LNCaP clone FGC (cell line): ENCODE data around the gene MEIS2.

ENCODE experiments used
- DNase-seq: peaks from one replicate; pipeline ENCODE4 v3.0.0-alpha.2; 2011; ENCODE audit warnings: low read depth
- H3K4me3 ChIP-seq: 2 replicates; pipeline ENCODE4 v1.5.1; 2011; ENCODE audit warnings: mild to moderate bottlenecking, low read depth, low read length, control low read depth
- TF ChIP-seq, protein P1 (sequence below): IDR thresholded peaks from 2 replicates; pipeline ENCODE4 v1.5.1; 2012; ENCODE audit warnings: mild to moderate bottlenecking; ENCODE audit not compliant: control insufficient read depth, insufficient read depth; ENCODE audit errors: extremely low read depth

MEIS2 gene

DNA sequence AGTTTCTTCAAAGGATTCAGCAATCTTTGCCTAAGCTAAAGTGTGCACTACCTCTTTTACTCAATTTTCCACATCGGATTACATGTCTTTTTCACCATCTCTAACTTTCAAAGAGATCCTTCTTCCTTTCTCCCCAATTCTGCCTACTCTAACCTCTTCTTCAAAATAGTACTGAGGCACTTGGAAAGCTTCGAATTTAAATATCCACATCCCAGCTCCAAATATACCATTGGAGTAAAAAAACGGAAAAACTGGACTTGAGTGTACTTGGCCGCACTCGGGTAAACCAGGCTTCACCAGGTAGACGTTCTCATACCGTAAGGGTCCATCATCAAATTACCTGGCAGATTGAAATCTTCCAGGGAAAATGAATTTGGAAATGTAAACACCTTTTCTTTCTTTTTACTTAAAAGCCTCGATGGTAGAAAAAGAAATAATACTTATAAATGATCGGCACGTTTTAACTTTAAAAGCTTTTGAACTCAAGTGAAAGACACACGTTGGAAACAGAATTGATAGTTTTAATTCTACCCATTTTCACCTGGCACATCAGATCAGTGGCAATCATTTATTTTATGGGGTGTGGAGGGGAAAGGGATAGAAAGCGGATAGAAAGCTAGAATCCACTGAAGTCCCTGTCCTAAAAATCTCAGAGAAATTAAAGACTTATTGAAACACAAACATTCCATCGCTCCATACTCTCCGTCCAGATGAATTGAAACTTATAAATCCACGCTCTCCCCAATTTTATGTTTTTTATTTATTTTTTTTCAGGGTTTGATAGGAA lies 8.2 kb upstream of the MEIS2 start:
- TF ChIP-seq, protein P1, sequence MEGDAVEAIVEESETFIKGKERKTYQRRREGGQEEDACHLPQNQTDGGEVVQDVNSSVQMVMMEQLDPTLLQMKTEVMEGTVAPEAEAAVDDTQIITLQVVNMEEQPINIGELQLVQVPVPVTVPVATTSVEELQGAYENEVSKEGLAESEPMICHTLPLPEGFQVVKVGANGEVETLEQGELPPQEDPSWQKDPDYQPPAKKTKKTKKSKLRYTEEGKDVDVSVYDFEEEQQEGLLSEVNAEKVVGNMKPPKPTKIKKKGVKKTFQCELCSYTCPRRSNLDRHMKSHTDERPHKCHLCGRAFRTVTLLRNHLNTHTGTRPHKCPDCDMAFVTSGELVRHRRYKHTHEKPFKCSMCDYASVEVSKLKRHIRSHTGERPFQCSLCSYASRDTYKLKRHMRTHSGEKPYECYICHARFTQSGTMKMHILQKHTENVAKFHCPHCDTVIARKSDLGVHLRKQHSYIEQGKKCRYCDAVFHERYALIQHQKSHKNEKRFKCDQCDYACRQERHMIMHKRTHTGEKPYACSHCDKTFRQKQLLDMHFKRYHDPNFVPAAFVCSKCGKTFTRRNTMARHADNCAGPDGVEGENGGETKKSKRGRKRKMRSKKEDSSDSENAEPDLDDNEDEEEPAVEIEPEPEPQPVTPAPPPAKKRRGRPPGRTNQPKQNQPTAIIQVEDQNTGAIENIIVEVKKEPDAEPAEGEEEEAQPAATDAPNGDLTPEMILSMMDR = no peak
- no peak overlapping the region for H3K4me3 ChIP-seq
- no peak for DNase-seq

DNA sequence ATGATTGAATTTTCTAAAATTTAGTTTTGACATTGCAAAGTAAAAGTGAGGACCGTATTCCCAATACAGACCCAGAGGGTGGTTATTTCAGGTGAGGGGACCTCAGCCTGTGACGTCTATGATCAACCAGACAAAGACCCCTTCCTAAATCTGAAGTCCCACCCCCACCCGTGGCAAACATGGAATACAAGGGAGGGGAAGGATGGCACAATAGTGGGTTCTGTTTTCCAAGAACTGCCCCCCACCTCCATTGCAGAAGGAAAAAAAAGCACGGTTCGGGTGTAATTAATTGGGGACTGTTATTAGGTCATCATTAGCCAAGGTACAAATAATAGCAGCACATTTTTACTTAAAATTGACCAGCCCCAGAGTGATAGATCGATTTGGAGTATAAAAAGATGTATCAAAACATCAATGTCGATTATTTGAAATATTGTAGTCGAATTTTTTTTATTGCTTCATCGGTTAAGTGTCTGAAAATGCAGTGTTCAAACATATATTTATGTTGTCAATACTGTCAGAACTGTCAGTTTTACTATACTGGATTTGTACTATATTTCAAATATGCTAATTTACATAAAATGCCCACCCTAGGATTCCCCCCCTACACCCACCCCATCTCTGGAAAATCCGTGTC lies 7.5 kb upstream of the MEIS2 start:
- no peak overlapping the region for H3K4me3 ChIP-seq
- DNase-seq = no peak
- TF ChIP-seq, protein P1 = no peak

DNA sequence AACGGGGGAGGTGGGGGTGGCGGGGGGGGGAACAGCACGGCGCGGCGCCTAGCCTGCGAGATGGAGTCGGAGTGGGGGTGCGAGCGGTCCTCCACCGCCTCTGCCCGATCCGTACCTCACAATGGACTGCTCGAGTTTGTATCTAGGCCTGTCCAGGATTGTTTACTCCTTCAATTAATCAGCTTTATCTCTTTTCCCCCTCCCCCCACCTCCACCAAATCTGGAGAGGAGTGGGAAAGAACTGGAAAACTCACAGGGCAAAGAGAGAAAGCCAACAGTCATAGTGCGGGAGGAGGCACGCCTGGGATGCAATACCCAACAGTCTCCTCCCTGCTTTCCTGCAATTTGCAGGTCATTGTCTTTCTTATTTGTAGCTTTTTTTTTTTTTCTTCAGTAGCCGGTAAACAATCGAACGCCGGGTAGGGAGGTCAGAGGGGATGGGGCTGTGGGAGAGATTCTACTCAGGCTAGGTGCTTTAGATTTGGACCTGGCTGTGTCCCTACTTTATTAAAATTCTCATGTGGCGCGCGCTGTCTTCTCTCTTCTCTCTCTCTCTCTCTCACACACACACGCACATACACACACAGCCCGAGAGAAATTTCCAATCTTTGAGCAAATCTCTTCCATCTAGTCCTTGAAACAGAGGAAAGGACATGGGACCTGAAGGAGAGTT lies 6.9 kb upstream of the MEIS2 start:
- no peak for DNase-seq
- no peak overlapping the region for H3K4me3 ChIP-seq
- TF ChIP-seq, protein P1 = no peak

DNA sequence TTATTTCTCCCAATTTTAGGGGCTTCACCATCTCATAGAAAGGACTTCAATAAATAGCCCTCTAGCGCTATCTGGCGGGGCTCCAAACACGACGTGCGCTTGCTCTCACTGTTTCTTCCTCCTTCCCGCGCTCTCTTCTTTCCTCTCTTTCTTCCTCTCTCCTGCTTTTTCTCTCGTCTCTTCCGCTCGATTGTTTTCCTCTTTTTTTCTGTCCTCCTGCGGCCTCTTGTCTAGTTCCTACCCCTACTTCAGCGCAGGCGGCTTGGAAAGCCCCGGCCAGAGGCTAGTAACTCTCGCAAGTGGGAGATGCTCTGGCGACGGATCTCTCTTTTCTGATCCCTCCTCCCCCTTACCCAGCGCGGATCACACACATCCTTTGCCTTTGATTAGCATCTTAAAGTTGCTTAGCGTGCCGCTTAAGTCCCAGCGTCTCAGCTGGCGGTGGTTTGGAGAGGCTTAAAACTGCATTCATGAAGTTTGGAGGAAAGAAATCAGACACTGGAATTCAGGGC lies 6.2 kb upstream of the MEIS2 start:
- TF ChIP-seq, protein P1 = no peak
- H3K4me3 ChIP-seq = no peak overlapping the region
- no peak for DNase-seq

DNA sequence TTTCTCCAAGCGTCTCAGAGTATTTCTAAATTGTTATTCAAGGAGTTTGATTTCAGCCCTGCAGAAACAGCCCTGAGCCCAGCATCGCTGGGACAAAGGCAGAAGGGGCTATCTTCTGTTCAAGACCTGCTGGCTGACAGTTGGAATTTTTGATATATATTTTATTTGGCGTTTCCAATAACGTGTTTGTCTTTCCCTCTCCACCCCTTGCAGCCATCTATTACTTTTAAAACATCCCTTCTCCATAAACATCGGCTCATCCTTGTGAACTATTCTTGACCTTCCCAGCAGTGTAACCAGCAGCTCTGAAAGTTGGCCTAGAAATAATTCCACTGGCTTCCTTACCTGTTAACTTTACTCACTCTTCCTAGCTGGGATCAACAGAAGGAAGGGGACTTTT lies 5.5 kb upstream of the MEIS2 start:
- no peak for DNase-seq
- TF ChIP-seq, protein P1 = no peak
- H3K4me3 ChIP-seq = no peak overlapping the region

DNA sequence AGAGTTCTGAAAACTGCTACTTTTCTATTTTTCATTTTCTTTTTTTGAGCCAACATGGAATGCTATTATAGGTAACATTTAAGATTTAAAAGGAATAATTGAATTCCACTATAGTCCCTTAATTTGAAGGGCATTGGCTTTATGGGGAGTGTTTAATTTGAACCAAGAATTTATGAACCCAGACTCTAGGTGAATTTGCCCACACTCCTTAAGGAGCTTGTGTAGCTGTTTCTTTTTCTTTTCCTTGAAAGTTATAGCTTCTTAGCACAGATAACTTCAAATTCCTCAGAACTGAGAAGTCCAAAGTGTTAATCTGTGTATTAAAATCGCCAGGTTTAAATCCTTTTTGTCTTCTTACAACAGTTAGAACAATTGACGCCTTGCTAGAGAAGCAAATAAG lies 4.7 kb upstream of the MEIS2 start:
- no peak for DNase-seq
- TF ChIP-seq, protein P1 = no peak
- no peak overlapping the region for H3K4me3 ChIP-seq
